Activated B cell treated with CpG ODN at 0.5 μM for 24 hours (primary cell): Measurements from ENCODE around the gene IGFL1. TPM values are rescaled to one million over a fixed set of nuclear protein-coding genes. Genes with fewer than 3 reads are reported as not detected.
"Not testable (repeated sequence)": the region's sequence is repeated elsewhere in the genome, so short reads cannot be mapped to it uniquely, and the experiment has no call there.

Experiments
- ATAC-seq: fragments of 200-7000 bp; cut with Tn5 transposase; one replicate; pipeline ENCODE4 v1.10.0; 2021; ENCODE audit warnings: low read depth, mild to moderate bottlenecking, moderate library complexity
- CTCF ChIA-PET: fragments of 350-600 bp; sonication (Branson Sonifier 250); formaldehyde crosslinking; loops from one replicate; lab custom pipeline; 2021; ENCODE audit warnings: antibody characterized with exemption; lab: Charles Lee
- POLR2A ChIA-PET: fragments of 350-600 bp; sonication (Branson Sonifier 250); formaldehyde crosslinking; loops from one replicate; lab custom pipeline; 2021; ENCODE audit warnings: antibody characterized with exemption; lab: Charles Lee
- DNase-seq: peaks from one replicate; pipeline ENCODE4 v3.0.0; 2022
- H3K27ac Mint-ChIP-seq: one replicate; pipeline ENCODE4 v1.8.0; 2020; ENCODE audit warnings: mixed read lengths
- H3K27me3 Mint-ChIP-seq: one replicate; pipeline ENCODE4 v1.8.0; 2021; ENCODE audit warnings: mixed read lengths
- H3K36me3 Mint-ChIP-seq: one replicate; pipeline ENCODE4 v1.8.0; 2021; ENCODE audit warnings: low read depth, mixed read lengths
- H3K4me1 Mint-ChIP-seq: one replicate; pipeline ENCODE4 v1.8.0; 2021; ENCODE audit warnings: mixed read lengths
- H3K4me3 Mint-ChIP-seq: one replicate; pipeline ENCODE4 v1.8.0; 2020; ENCODE audit warnings: mild to moderate bottlenecking, mixed read lengths
- H3K9me3 Mint-ChIP-seq: one replicate; pipeline ENCODE4 v1.8.0; 2020; ENCODE audit warnings: mixed read lengths
- CTCF ChIP-seq: fragments of 200-600 bp; IDR thresholded peaks from one replicate; pipeline ENCODE4 v1.8.0; 2022; ENCODE audit warnings: antibody characterized with exemption, mild to moderate bottlenecking
- intact Hi-C: fragments of 100-400 bp; cut with micrococcal nuclease; formaldehyde crosslinking; loops from one replicate; pipeline ENCODE4 v1.15.1; 2024
- total RNA-seq: library from RNA; stranded (reverse); gene quantifications from 2 replicates; pipeline ENCODE4 v1.2.3, GENCODE V29; 2022

Gene IGFL1
- total RNA-seq, 1 donor from 2014 or later: not detected

- POLR2A ChIA-PET: no interaction called here
- no peak for DNase-seq
Measured at GRCh38 chr19:46225558-46226004, 4.0 kb upstream of the IGFL1 start.

GRCh38 chr19:46226438-46226973, 3.0 kb upstream of the IGFL1 start:
- Mint-ChIP-seq H3K4me1 (no peaks in the 10 kb centered on the region), H3K36me3 (no peaks in the 10 kb centered on the region), H3K27ac (no peak overlapping the region), H3K27me3 (peaks cover 13% of the 10 kb centered on the region), H3K4me3 (no peak overlapping the region), H3K9me3 (no peaks in the 10 kb centered on the region)
- DNase-seq (no peak), ATAC-seq (no peak)
- CTCF ChIA-PET: no interaction called here
- TF ChIP-seq CTCF: no peak
- intact Hi-C loops: no loop called here
- POLR2A ChIA-PET: no interaction called here

More at GRCh38 chr19:46225558-46226004, 4.0 kb upstream of the IGFL1 start:
- no peaks in the 10 kb centered on the region for H3K9me3 Mint-ChIP-seq
- intact Hi-C loops: no loop called here
- CTCF ChIA-PET: no interaction called here
- peaks cover 13% of the 10 kb centered on the region for H3K27me3 Mint-ChIP-seq
- no peak for TF ChIP-seq CTCF
- no peak overlapping the region for H3K4me3 Mint-ChIP-seq
- no peaks in the 10 kb centered on the region for H3K4me1 Mint-ChIP-seq
- H3K36me3 Mint-ChIP-seq: no peaks in the 10 kb centered on the region
- ATAC-seq: no peak
- H3K27ac Mint-ChIP-seq: no peak overlapping the region

- Mint-ChIP-seq H3K4me1 (no peaks in the 10 kb centered on the region), H3K27ac (no peak overlapping the region), H3K9me3 (peaks cover 3% of the 10 kb centered on the region), H3K27me3 (peaks cover 19% of the 10 kb centered on the region), H3K36me3 (no peaks in the 10 kb centered on the region), H3K4me3 (no peak overlapping the region)
- ChIA-PET POLR2A (no interaction called here), CTCF (no interaction called here)
- ATAC-seq: no peak
- TF ChIP-seq CTCF: no peak
- DNase-seq: no peak
- intact Hi-C loops: no loop called here
Measured at GRCh38 chr19:46232029-46232428, 2.5 kb downstream of the IGFL1 start.

- Mint-ChIP-seq H3K4me3 (no peak overlapping the region), H3K36me3 (no peaks in the 10 kb centered on the region), H3K27ac (no peak overlapping the region), H3K4me1 (no peaks in the 10 kb centered on the region), H3K27me3 (peaks cover 20% of the 10 kb centered on the region), H3K9me3 (peaks cover 3% of the 10 kb centered on the region)
- DNase-seq (no peak), ATAC-seq (no peak)
- intact Hi-C loops: no loop called here
- ChIA-PET CTCF (no interaction called here), POLR2A (no interaction called here)
- no peak for TF ChIP-seq CTCF
Measured at GRCh38 chr19:46232468-46232867, 2.9 kb downstream of the IGFL1 start.

- POLR2A ChIA-PET: no interaction called here
- no peaks in the 10 kb centered on the region for H3K36me3 Mint-ChIP-seq
- intact Hi-C loops: no loop called here
- no peak overlapping the region for H3K27ac Mint-ChIP-seq
- H3K27me3 Mint-ChIP-seq: peaks cover 22% of the 10 kb centered on the region
- CTCF ChIA-PET: no interaction called here
- H3K9me3 Mint-ChIP-seq: peaks cover 3% of the 10 kb centered on the region
- no peak overlapping the region for H3K4me3 Mint-ChIP-seq
- TF ChIP-seq CTCF: no peak
- DNase-seq (no peak), ATAC-seq (no peak)
- H3K4me1 Mint-ChIP-seq: no peaks in the 10 kb centered on the region
Measured at GRCh38 chr19:46232938-46233621, 3.5 kb downstream of the IGFL1 start.

GRCh38 chr19:46233871-46234270, 4.3 kb downstream of the IGFL1 start:
- H3K27me3 Mint-ChIP-seq: peaks cover 26% of the 10 kb centered on the region

GRCh38 chr19:46238141-46238540, 8.6 kb downstream of the IGFL1 start:
- peaks cover 39% of the 10 kb centered on the region for H3K27me3 Mint-ChIP-seq
- ATAC-seq, CTCF ChIA-PET: not testable (repeated sequence)

More at GRCh38 chr19:46233871-46234270, 4.3 kb downstream of the IGFL1 start:
- intact Hi-C loops, H3K36me3 Mint-ChIP-seq, H3K4me1 Mint-ChIP-seq, DNase-seq, H3K27ac Mint-ChIP-seq, POLR2A ChIA-PET, H3K9me3 Mint-ChIP-seq, CTCF ChIA-PET, H3K4me3 Mint-ChIP-seq, ATAC-seq: not testable (repeated sequence)

More at GRCh38 chr19:46238141-46238540, 8.6 kb downstream of the IGFL1 start:
- H3K4me3 Mint-ChIP-seq, POLR2A ChIA-PET, intact Hi-C loops, H3K9me3 Mint-ChIP-seq, DNase-seq, H3K27ac Mint-ChIP-seq, H3K4me1 Mint-ChIP-seq, H3K36me3 Mint-ChIP-seq: not testable (repeated sequence)
